Fibroblast of the aortic adventitia (primary cell): ENCODE data around the gene PRSS37. TPM values are rescaled to one million over a fixed set of nuclear protein-coding genes. Genes with fewer than 3 reads are reported as not detected.

ENCODE experiments used
- DNase-seq: peaks from one replicate; pipeline ENCODE4 v3.0.0-alpha.2; 2010; ENCODE audit warnings: low read depth
- H3K4me3 ChIP-seq: 2 replicates; pipeline ENCODE4 v1.5.1; 2011; ENCODE audit warnings: low read depth, mild to moderate bottlenecking, control low read depth, low read length, moderate library complexity
- CTCF ChIP-seq: IDR thresholded peaks from 2 replicates; pipeline ENCODE4 v1.5.1; 2011; ENCODE audit warnings: mild to moderate bottlenecking, low read length, control low read depth, inconsistent platforms; ENCODE audit not compliant: insufficient read depth
- total RNA-seq: library from RNA; depleted of rRNA; stranded (reverse); fragments of >200 nt; gene quantifications from 2 replicates; pipeline ENCODE4 v1.2.3, GENCODE V29; 2012; ENCODE audit warnings: low replicate concordance

Gene PRSS37
- total RNA-seq, 1 donor = not detected

- H3K4me3 ChIP-seq = no peak overlapping the region
- DNase-seq = no peak
- no peak for TF ChIP-seq CTCF
These were observed 48.8 kb downstream of the PRSS37 start for GRCh38 chr7:141792526-141792925.

- no peak within 1 kb of the TSS for H3K4me3 ChIP-seq
- no peak for DNase-seq
- TF ChIP-seq CTCF = no peak
These were observed 51.4 kb downstream of the PRSS37 start, which contains the start of gene TAS2R5 for GRCh38 chr7:141789917-141790316. TSS of gene TAS2R5 (plus strand) at chr7:141790217. CDS start at chr7:141790362, 145 bp downstream.

- TF ChIP-seq CTCF = no peak
- no peak for DNase-seq
- no peak overlapping the region for H3K4me3 ChIP-seq
These were observed 53.0 kb downstream of the PRSS37 start for GRCh38 chr7:141788296-141788695.

Other genes with a start within 250 kb of the PRSS37 start
- gene DENND11, start 139.3 kb downstream of the PRSS37 start, total RNA-seq = 7.6 and 10.2 TPM in 2 replicates
- gene WEE2, start 133.1 kb downstream of the PRSS37 start, total RNA-seq = under 0.01 TPM in 1 of 2 replicates, not detected in the other
- gene SSBP1, start 103.1 kb downstream of the PRSS37 start, total RNA-seq = 122 and 148 TPM in 2 replicates
- gene TAS2R3, start 77.4 kb downstream of the PRSS37 start, total RNA-seq = 1.2 and 2.5 TPM in 2 replicates
- gene TAS2R4, start 64.8 kb downstream of the PRSS37 start, total RNA-seq = 2.3 and 4.5 TPM in 2 replicates
- gene TAS2R5, start 51.3 kb downstream of the PRSS37 start, total RNA-seq = 1.4 TPM in 1 of 2 replicates, not detected in the other
- gene OR9A4, start 74.9 kb upstream of the PRSS37 start, total RNA-seq = not detected in 2 replicates
- gene CLEC5A, start 105.5 kb upstream of the PRSS37 start, total RNA-seq = not detected in 2 replicates
- not detected in 2 replicates for gene TAS2R38, start 132.3 kb upstream of the PRSS37 start, total RNA-seq
- gene MGAM, start 154.4 kb upstream of the PRSS37 start, total RNA-seq = 0.18 TPM in 1 of 2 replicates, not detected in the other